ENCODE results near the gene ADK. TPM values are rescaled to one million over a fixed set of nuclear protein-coding genes. Genes with fewer than 3 reads are reported as not detected.

Gene ADK
- polyA plus RNA-seq, 1 donor (not counting 4 experiments of a cell fraction or from before 2014, with no cell fraction given) = 139 TPM

DNA sequence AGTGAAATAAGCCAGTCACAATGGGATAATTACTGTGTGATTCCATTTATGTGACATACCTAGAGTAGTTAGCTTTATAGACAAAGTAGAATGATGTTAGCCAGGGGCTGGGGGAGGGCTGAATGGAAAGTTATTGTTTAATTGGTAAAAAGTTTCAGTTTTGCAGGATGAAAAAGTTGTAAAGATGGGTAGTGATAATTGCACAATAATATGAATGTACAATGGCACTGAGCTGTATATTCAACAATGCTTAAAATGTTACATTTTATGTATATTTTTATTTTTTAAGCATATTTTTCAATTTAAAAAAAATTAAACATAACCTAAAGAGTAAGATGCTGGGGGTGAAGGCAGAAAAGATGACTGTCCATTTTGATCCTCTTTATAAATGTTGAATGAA, 459.3 kb downstream of the ADK start:
- Histone ChIP-seq H3K27me3 (ENCODE audit: control insufficient read depth, extremely low read depth, insufficient read depth, low read length) (no peaks in the 10 kb centered on the region), H3K4me2 (ENCODE audit: control insufficient read depth, extremely low read depth, insufficient read depth, low read depth, low read length) (no peak overlapping the region), H3K4me3 (ENCODE audit: control insufficient read depth in 2 of 3, extremely low read depth in 1 of 3, insufficient read depth in 2 of 3, low read depth in 1 of 3, low read length in 3 of 3) (no peak overlapping the region), H3K9ac (ENCODE audit: control insufficient read depth, extremely low read depth, insufficient read depth, low read length) (no peak overlapping the region), H3K27ac (ENCODE audit: control insufficient read depth, insufficient read depth, low read length) (no peak overlapping the region), H2AFZ (ENCODE audit: control insufficient read depth, low read length) (no peak overlapping the region), H3K9me3 (ENCODE audit: control insufficient read depth, low read depth, low read length) (no peaks in the 10 kb centered on the region), H3K4me1 (ENCODE audit: control insufficient read depth, extremely low read depth, insufficient read depth, low read length) (no peaks in the 10 kb centered on the region), H4K20me1 (ENCODE audit: control insufficient read depth, extremely low read depth, insufficient read depth, low read length) (no peaks in the 10 kb centered on the region), H3K9me1 (ENCODE audit: control insufficient read depth, extremely low read depth, insufficient read depth, low read length) (no peaks in the 10 kb centered on the region), H3K36me3 (ENCODE audit: control insufficient read depth in 2 of 2, extremely low read depth in 1 of 2, insufficient read depth in 2 of 2, low read length in 2 of 2) (peaks cover 0 to 3% of the 10 kb centered on the region in 2 experiments), H3K79me2 (ENCODE audit: control insufficient read depth, insufficient read depth, low read length) (no peaks in the 10 kb centered on the region)
- TF ChIP-seq, protein P1, sequence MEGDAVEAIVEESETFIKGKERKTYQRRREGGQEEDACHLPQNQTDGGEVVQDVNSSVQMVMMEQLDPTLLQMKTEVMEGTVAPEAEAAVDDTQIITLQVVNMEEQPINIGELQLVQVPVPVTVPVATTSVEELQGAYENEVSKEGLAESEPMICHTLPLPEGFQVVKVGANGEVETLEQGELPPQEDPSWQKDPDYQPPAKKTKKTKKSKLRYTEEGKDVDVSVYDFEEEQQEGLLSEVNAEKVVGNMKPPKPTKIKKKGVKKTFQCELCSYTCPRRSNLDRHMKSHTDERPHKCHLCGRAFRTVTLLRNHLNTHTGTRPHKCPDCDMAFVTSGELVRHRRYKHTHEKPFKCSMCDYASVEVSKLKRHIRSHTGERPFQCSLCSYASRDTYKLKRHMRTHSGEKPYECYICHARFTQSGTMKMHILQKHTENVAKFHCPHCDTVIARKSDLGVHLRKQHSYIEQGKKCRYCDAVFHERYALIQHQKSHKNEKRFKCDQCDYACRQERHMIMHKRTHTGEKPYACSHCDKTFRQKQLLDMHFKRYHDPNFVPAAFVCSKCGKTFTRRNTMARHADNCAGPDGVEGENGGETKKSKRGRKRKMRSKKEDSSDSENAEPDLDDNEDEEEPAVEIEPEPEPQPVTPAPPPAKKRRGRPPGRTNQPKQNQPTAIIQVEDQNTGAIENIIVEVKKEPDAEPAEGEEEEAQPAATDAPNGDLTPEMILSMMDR (optimal IDR thresholded peaks at IDR 0.05 in 1 of 3, IDR thresholded peaks at IDR 0.05 in 1 of 3, conservative IDR thresholded peaks at IDR 0.05 in 1 of 3; ENCODE audit: extremely low read depth in 1 of 3, insufficient read depth in 2 of 3, low read length in 3 of 3) = no peak
- TF ChIP-seq EZH2 (IDR thresholded peaks at IDR 0.05; ENCODE audit: low read length) = no peak
- DNase-seq (ENCODE audit: low read depth, low spot score) (no peak), FAIRE-seq (no peak)
- dilution Hi-C loops (cut with MboI; ENCODE audit: extremely low pct_ligation_motif_present, low sequenced_read_pairs) = no loop called here

DNA sequence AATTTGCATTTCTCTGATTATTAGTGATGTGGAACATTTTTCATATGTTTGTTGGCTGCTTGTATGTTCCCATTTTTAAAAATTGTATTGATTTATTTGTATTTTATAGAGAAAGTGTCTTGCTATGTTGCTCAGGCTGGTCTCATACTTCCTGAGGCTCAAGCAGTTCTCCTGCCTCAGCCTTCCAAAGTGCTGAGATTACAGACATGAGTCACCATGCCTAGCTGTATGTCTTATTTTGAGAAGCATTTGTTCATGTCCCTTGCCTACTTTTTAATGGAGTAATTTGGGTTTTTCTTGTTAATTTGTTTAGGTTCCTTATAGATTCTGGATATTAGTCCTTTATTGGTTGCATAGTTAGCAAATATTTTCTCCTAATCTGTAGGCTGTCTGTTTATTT, 461.2 kb downstream of the ADK start:
- peaks cover 0 to 3% of the 10 kb centered on the region in 2 experiments for H3K36me3 ChIP-seq (ENCODE audit: control insufficient read depth in 2 of 2, extremely low read depth in 1 of 2, insufficient read depth in 2 of 2, low read length in 2 of 2)
- no peaks in the 10 kb centered on the region for H3K9me1 ChIP-seq (ENCODE audit: control insufficient read depth, extremely low read depth, insufficient read depth, low read length)
- H4K20me1 ChIP-seq (ENCODE audit: control insufficient read depth, extremely low read depth, insufficient read depth, low read length) = no peaks in the 10 kb centered on the region
- H3K27ac ChIP-seq (ENCODE audit: control insufficient read depth, insufficient read depth, low read length) = no peak overlapping the region
- no peak for FAIRE-seq
- H3K4me2 ChIP-seq (ENCODE audit: control insufficient read depth, extremely low read depth, insufficient read depth, low read depth, low read length) = no peak overlapping the region
- H3K4me1 ChIP-seq (ENCODE audit: control insufficient read depth, extremely low read depth, insufficient read depth, low read length) = no peaks in the 10 kb centered on the region
- dilution Hi-C loops (cut with MboI; ENCODE audit: extremely low pct_ligation_motif_present, low sequenced_read_pairs) = no loop called here
- H3K79me2 ChIP-seq (ENCODE audit: control insufficient read depth, insufficient read depth, low read length) = no peaks in the 10 kb centered on the region
- DNase-seq (ENCODE audit: low read depth, low spot score) = no peak
- TF ChIP-seq, protein P1 (optimal IDR thresholded peaks at IDR 0.05 in 1 of 3, IDR thresholded peaks at IDR 0.05 in 1 of 3, conservative IDR thresholded peaks at IDR 0.05 in 1 of 3; ENCODE audit: extremely low read depth in 1 of 3, insufficient read depth in 2 of 3, low read length in 3 of 3) = no peak
- no peak for TF ChIP-seq EZH2 (IDR thresholded peaks at IDR 0.05; ENCODE audit: low read length)
- no peaks in the 10 kb centered on the region for H3K27me3 ChIP-seq (ENCODE audit: control insufficient read depth, extremely low read depth, insufficient read depth, low read length)
- H2AFZ ChIP-seq (ENCODE audit: control insufficient read depth, low read length) = no peak overlapping the region
- no peak overlapping the region for H3K9ac ChIP-seq (ENCODE audit: control insufficient read depth, extremely low read depth, insufficient read depth, low read length)
- no peak overlapping the region for H3K4me3 ChIP-seq (ENCODE audit: control insufficient read depth in 2 of 3, extremely low read depth in 1 of 3, insufficient read depth in 2 of 3, low read depth in 1 of 3, low read length in 3 of 3)
- H3K9me3 ChIP-seq (ENCODE audit: control insufficient read depth, low read depth, low read length) = no peaks in the 10 kb centered on the region
